Nephron progenitor cell (in vitro differentiated cells): ENCODE results near the gene S100A12.

ENCODE experiments used
- DNase-seq: peaks from one replicate; pipeline ENCODE4 v3.0.0; 2021
- H3K27ac Mint-ChIP-seq: 2 replicates; pipeline ENCODE4 v1.8.0; 2021; ENCODE audit warnings: mild to moderate bottlenecking, moderate library complexity, mixed read lengths
- H3K27me3 Mint-ChIP-seq: 2 replicates; pipeline ENCODE4 v1.8.0; 2021; ENCODE audit warnings: mild to moderate bottlenecking, low read depth, mixed read lengths; ENCODE audit not compliant: poor library complexity
- H3K36me3 Mint-ChIP-seq: 2 replicates; pipeline ENCODE4 v1.8.0; 2021; ENCODE audit warnings: low read depth, mixed read lengths
- H3K4me1 Mint-ChIP-seq: 2 replicates; pipeline ENCODE4 v1.8.0; 2021; ENCODE audit warnings: mixed read lengths
- H3K4me3 Mint-ChIP-seq: 2 replicates; pipeline ENCODE4 v1.8.0; 2021; ENCODE audit warnings: mild to moderate bottlenecking, moderate library complexity, mixed read lengths
- H3K9me3 Mint-ChIP-seq: 2 replicates; pipeline ENCODE4 v1.8.0; 2021; ENCODE audit warnings: mild to moderate bottlenecking, moderate library complexity, mixed read lengths
- CTCF ChIP-seq: fragments of 200-600 bp; sonication (generic); IDR thresholded peaks from 2 replicates; pipeline ENCODE4 v1.5.0; 2021; ENCODE audit warnings: antibody characterized with exemption

The S100A12 gene

DNA sequence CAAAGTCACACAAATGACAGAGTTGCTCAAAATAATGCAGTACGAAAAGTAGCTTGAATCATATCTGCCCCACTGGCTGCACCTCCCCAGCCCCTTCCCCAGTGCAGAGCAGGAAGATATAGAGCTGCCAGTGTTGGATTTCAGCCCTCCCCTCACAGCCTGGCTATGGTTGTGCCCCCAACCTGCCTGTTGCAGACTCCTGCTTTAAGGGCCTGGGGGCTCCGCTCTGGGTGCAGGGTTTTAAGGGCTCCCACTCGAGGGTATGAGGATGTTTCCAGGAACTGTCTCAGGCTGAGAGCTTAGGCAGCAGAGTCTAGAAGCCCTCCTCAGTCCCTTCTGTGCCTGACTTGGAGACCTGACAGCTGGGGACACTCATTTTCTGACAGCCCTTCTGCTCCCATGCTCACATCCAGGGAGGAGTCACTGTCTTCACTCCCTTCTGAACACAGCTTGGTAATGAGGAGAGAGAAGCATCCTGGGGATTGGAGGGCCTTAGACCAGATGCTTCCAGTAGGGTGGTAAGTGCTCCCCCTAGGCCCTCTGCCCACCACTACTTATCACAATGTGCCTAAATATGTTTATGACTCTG, 13.1 kb downstream of the S100A12 start:
- H3K4me3 Mint-ChIP-seq, result no peak overlapping the region
- no peaks in the 10 kb centered on the region for H3K36me3 Mint-ChIP-seq
- H3K27me3 Mint-ChIP-seq, result peaks cover 13% of the 10 kb centered on the region
- no peak overlapping the region for H3K27ac Mint-ChIP-seq
- H3K4me1 Mint-ChIP-seq, result no peaks in the 10 kb centered on the region
- TF ChIP-seq CTCF, result no peak
- peaks cover 11% of the 10 kb centered on the region for H3K9me3 Mint-ChIP-seq
- DNase-seq, result no peak

GRCh38 chr1:153361480-153362109, 13.8 kb downstream of the S100A12 start:
- TF ChIP-seq CTCF, result no peak
- Mint-ChIP-seq H3K36me3 (no peaks in the 10 kb centered on the region), H3K9me3 (peaks cover 11% of the 10 kb centered on the region), H3K27me3 (peaks cover 13% of the 10 kb centered on the region), H3K4me3 (no peak overlapping the region), H3K4me1 (no peaks in the 10 kb centered on the region), H3K27ac (no peak overlapping the region)
- DNase-seq, result no peak

GRCh38 chr1:153360592-153361479, 14.6 kb downstream of the S100A12 start:
- no peak for DNase-seq
- Mint-ChIP-seq H3K4me3 (no peak overlapping the region), H3K4me1 (no peaks in the 10 kb centered on the region), H3K27ac (no peak overlapping the region), H3K9me3 (peaks cover 11% of the 10 kb centered on the region), H3K36me3 (no peaks in the 10 kb centered on the region), H3K27me3 (peaks cover 13% of the 10 kb centered on the region)
- no peak for TF ChIP-seq CTCF

DNA sequence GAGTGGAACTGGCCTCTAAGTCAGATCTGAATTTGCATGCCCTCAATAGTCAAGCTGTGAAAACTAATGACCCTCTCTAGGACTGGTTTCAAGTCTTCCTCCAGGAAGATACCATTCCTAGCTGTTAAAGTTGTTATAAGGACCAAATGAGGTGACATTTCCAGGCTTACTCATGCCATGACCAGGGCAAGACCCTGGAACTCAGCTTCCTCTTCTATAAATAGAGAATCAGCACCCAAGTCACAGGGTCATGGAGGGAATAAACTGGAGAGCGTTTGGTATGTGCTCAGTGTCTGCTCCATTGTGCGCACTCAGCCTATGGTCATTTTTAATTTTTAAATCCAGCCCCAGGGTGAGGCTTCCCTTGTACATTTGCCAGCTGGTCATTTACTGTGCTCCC, 15.2 kb downstream of the S100A12 start:
- no peak for TF ChIP-seq CTCF
- Mint-ChIP-seq H3K27me3 (peaks cover 13% of the 10 kb centered on the region), H3K36me3 (no peaks in the 10 kb centered on the region)

GRCh38 chr1:153359241-153359640, 16.2 kb downstream of the S100A12 start:
- Mint-ChIP-seq H3K36me3 (no peaks in the 10 kb centered on the region), H3K27ac (no peak overlapping the region), H3K9me3 (peaks cover 11% of the 10 kb centered on the region), H3K27me3 (peaks cover 13% of the 10 kb centered on the region), H3K4me3 (no peak overlapping the region), H3K4me1 (no peaks in the 10 kb centered on the region)
- no peak for DNase-seq
- no peak for TF ChIP-seq CTCF

More for the DNA sequence above, 15.2 kb downstream of the S100A12 start:
- Mint-ChIP-seq H3K4me1 (no peaks in the 10 kb centered on the region), H3K27ac (no peak overlapping the region), H3K4me3 (no peak overlapping the region), H3K9me3 (peaks cover 11% of the 10 kb centered on the region)
- DNase-seq, result no peak
